GM21367 (cell line): Measurements from ENCODE around the gene DOK1.

Source experiments
- ATAC-seq: cut with Tn5 transposase; IDR thresholded peaks from one replicate; pipeline ENCODE4 v1.9.1; 2021; ENCODE audit not compliant: unreplicated experiment

DOK1 gene

DNA sequence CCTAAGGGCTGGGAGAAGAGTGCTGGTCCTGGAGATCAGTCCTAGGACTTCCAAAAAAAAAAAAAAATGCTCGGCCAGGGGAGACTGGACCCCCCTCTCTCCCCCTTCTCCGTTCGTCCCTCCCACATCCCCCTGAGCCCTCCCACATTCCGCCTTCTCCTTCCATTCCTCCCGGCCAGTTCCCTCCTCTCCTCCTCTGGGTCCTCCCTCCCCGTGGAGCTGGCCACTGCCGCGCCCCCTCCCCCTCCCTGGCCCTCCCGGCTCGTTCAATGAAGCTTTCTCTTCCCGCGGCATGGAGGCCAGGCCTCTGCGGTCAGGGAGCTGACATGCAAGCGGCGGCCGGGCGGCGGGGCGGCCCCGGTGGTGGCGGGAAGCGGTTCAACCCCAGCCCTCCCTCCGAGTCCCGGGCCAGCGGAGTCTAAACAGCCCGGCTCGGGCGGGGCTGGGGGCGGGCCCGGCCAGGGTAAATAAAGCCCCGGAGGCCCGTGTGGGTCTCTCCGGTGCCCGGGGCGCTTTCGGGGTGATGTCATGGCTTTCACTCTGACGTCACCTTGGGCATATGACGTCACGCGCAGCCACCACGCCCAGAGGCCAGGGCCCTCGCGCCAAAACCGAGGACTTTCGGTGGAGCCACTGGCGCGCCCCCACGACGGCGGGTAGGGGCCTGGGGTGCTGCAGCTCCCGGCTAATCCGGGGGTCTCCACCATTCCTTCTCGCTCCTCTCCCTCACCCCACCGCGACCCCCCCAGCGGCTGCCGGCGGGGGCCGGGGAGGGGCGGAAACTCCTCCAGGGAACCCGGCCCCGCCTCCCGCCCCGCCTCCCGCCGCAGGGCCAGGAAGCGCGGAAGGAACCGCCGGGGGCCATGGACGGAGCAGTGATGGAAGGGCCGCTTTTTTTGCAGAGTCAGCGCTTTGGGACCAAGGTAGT is at the start of gene DOK1, which contains the start of gene LOXL3:
Gene DOK1, plus strand, starts transcription at position 829 of the 928 bp plus-strand sequence. Its CDS starts 35 bp downstream, at position 864.
Gene LOXL3, minus strand, starts transcription at position 51 of the 928 bp plus-strand sequence. CDS start 1,308 bp downstream, outside the sequence.
- peak; percentile 50 for ATAC-seq

DNA sequence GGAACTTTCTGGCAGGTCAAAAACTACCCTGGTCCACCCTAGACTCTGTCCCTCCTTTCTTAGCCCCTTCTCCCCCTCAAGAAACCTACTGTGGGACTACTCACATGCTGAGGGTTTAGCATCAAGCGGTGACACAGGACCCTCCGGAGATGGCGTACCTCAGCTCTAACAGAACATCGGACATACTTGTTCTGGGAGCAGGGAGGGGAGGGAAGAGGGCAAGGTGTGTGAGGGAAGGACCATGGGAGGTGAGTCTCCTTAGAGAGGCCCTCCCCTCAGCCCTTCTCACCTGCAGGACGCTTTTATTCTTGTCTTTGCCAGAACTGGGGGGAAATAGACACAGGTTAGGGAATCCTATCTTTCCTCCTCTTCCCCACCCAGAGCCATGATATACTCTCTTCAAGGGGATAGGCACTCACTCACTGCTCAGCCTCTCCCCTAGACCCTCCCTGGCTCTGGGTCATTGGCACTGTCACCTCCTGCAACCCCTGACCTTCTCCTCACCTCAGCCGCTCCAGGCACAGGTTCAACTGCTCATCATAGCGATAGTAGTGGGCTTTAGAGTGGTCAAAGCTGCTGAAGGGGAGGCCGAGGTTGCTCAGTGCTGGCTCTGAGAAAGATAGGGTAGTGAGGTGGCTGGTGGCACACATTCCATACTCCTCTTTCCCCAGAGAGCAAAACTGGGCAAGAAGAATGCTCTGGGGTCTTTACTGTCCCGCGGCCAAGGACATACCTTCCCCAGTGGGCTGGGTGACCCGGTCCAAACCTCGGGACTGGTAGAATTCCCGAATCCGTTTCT is 48.9 kb upstream of the DOK1 start:
- no peak for ATAC-seq

DNA sequence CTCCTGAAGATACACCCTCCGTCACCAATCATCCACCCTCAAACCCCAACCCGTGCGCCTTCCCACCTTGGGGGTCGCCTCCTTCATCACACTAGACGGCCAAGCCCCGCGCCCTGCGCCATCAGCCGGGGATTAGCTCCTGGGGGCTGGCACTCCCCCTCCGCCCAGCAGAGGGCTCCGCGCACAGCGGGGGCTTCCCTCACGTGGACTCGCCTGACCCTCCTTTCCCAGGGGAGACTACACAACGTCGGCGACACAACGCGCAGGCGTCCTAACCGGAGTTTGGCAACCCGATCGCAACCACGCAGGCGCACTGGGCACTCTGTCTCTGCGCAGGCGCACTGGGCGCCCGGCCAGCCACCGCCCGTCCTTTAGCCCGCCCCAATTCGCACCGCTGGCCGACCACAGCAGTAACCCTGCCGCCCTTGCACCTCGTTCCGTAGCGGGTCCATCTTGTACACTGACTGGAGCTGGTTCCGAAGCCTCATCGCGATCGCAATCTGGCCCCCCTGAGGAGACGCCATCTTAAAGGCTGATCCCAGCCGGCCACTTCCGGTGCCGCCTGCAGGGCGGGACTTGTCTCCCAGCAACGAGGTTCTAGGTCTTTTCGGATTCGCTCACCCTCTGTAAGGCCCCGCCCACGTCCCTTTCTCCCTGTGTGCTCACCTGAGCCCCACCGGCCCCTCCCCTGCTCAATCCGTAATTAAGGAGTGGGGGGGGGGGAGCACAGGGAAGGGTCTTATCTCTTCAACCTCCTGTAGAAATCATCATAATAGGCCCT is 47.2 kb upstream of the DOK1 start, which contains the start of gene PCGF1:
Gene PCGF1, minus strand, starts transcription at position 551 of the 781 bp plus-strand sequence. Its CDS starts 27 bp downstream, at position 524.
- ATAC-seq = peak; percentile 88

DNA sequence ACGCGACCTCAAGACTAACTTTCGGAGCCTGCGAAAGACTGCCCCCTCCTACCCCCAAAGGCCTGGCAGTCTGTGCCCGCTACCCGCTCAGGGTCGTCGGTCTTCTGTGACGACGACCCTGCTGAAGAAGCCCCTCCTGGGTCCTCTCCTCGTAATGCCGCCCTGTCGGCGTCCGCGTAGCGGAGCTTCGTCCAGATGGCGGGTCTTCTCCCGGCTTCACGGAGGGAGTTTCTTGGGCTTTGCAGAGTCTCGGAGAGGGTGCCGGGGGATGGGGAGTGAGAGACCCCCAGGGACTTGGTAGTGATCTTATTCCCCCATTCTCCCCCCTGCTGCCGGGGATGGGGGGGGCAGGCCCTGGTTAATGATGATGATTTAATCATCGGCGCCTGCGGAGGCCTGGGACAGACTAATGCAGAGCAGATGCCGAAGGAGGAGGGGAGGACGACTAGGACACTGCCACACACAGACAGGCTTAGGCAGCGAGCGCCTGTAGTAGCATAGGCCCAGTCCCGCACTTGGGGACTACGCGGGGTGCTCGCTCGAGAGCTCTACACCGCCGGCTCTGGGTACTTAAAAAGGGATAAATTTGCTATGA is 46.5 kb upstream of the DOK1 start:
- ATAC-seq = peak; percentile 5

DNA sequence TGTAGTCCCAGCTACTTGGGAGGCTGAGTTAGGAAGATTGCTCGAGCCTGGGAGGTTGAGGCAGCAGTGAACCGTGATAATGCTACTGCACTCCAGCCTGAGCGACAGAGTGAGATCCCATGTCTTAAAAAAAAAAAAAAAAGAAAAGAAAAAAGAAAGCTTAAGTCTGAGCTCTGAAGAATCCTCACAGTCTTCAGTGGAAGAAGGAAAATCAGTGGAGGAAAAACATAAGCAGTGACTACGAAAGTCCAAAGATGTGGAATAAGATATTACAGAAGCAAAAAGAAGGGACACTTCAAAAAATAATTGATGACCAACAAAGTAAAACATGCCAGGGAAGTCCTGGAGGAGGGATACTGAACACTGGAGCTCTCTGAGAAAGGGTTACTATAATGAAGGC is 44.2 kb upstream of the DOK1 start:
- no peak for ATAC-seq

DNA sequence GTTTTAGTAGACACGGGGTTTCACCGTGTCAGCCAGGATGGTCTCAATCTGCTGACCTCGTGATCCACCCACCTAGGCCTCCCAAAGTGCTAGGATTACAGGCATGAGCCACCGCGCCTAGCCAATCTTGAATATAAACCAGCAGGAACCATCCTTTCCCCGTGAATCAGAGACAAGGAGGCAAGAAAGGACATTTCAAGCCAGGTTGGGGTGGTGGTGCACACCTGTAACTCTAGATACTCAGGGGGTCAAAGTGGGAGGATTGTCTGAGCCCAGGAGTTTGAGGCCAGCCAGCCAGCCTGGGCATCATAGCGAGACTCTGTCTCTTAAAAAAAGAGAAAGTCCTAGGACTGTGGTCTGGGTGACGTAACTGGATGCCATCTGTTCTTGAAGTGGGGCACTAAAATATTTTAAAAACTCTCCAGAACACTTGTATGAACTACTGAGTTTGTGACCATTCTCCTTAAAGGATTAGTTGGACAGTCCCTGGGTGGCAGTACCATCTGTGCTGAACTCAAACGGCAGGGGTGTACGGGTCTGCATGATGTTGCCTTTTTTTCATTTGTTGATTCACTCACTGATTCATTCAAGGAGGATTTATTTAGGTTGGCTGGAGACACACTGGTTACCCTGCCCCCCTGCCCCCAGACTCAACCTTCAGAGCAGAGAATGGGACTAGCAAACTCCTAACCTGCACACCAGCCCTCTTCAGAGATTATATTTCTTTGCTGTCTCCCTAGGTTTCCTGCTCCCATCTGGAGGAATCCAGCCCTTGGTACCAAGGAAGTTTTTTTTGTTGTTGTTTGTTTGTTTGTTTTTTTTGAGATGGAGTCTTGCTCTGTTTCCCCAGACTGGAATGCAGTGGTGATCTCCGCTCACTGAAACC is 43.2 kb upstream of the DOK1 start:
- no peak for ATAC-seq

DNA sequence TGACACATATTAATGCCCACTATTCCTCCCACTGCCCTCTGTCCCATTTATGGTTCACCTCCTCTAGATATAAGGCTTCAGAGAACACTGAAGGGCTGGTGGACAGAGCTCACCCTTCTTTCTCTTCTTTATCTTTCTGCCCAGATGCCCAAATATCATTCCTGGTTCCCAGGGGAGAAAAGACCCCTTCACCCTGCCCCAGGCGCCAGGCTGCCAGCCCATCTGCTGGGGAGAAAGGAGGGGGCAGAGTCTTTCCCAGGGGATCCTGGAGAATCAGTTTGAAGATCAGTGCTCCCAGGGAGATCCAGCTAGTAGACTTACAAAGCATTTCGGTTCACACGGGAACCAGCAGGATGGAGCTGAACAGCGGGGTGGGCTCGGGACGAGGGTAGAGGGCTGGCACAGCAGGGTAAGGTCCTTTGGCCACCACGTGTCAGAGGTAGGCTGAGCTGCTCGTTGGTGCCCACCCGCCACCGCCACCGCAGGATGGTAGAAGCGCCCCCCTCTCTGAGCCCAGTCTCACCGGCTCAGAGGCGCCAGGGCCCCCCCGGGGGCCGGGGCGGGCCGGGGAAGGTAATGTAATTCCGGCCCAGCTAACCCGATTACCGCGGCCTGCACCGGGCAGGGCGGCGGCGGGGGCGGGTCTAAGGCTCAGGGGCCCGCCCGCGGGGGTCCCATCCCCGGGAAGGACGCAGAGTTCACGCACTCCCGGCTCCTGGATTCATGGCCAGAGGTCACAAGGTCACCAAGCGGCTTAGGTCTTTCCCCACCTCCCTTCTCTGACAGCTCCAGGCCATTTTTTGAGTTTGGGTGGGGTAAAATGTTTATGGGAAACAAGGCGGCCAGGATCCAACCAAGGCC is 41.5 kb upstream of the DOK1 start:
- ATAC-seq = no peak

DNA sequence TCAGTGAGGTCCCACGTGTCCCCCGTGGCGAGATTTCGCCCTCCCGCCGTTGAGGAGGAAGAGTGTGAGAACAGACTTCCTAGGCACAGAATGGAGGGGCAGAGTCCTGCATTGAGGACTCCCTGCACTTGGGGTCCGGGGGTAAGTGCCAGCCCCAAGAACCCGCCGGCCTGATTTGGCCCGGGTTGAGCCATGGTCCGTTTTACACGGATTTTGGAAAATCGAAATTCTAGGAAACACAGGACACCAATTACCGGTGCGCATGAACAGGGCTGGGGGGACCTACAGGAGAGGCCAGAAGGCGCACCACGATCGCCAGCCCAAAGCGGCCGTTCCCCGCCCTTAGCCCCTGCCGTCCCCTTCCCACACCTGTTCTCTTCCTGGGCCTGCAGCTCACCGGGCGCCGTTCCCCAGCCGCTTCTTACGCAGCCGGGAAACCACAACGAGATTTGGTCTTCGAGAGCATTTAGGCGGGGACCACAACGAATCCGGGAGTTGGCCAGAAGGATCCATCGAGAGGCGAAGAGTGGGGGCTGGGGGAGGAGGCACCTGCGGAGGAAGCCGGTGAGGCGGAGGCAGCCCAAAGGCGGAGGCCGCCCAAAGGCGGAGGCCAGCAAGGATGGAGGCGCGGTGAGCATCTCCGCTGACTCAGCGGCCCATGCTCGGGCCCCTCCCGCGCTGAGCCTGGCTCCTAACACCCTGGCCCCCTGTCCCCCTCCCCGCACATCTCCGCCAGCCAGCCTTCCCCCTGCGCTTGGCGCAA is 40.7 kb upstream of the DOK1 start:
- no peak for ATAC-seq

DNA sequence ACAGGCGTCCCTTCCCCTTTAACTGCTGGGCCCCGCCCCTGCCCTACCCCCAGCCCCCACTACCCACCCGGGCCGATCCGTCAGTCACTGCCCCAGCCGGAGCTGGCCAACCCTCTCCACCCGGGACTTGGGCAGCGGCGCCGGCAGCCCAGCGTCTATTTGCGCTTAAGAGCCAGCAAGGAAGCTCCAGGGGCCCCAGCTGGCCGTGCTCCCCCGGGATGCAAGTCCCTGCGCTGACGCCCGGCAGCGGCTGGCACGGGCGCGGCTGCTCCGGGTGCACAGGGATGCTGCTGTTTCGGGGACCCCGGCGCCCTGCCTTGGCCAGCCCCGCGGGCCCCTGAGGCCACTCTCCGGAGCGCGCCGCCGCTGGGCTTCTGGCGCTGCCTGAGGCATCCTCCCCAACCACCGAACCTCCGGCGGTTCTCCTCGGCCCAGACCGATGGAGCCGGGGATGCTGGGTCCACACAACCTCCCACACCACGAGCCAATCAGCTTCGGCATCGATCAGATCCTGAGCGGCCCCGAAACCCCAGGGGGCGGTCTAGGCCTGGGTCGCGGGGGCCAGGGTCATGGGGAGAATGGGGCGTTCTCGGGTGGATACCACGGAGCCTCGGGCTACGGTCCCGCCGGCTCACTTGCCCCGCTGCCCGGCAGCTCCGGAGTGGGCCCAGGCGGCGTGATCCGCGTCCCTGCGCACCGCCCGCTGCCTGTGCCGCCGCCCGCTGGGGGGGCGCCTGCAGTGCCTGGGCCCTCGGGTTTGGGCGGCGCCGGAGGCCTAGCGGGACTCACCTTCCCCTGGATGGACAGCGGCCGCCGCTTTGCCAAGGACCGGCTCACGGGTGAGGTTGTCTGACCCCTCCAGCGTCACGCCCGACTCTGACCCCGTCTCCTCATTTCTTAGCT is 39.9 kb upstream of the DOK1 start, which contains the start of gene TLX2:
Gene TLX2, plus strand, starts transcription at position 83 of the 903 bp plus-strand sequence. Its CDS starts 357 bp downstream, at position 440.
- ATAC-seq = no peak

DNA sequence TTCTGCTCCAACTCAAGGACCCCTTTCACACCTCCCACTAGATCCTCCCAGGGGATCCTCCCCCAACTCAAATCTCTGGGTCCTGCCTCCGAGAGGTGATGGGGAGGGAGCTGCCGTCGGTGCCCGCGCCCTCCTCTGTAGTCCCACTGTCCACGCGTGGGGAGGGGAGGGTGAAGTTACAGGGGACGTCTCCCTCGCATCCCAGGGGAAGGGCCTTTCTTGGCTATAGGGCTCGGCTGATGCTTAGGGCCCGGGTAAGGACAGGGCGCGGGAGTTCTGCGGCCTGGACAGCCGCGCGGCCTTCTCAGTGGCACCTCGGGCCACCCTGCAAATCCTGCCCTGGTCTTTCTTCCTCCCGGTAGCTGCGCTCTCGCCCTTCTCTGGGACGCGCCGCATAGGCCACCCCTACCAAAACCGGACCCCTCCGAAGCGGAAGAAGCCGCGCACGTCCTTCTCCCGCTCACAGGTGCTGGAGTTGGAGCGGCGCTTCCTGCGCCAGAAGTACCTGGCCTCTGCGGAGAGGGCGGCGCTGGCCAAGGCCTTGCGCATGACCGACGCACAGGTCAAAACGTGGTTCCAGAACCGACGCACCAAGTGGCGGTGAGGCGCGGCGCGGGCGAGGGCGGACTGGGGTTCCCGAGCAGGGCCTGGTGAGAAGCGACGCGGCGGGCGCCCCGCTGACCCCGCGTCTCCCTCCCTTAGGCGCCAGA is 39.1 kb upstream of the DOK1 start:
- no peak for ATAC-seq

DNA sequence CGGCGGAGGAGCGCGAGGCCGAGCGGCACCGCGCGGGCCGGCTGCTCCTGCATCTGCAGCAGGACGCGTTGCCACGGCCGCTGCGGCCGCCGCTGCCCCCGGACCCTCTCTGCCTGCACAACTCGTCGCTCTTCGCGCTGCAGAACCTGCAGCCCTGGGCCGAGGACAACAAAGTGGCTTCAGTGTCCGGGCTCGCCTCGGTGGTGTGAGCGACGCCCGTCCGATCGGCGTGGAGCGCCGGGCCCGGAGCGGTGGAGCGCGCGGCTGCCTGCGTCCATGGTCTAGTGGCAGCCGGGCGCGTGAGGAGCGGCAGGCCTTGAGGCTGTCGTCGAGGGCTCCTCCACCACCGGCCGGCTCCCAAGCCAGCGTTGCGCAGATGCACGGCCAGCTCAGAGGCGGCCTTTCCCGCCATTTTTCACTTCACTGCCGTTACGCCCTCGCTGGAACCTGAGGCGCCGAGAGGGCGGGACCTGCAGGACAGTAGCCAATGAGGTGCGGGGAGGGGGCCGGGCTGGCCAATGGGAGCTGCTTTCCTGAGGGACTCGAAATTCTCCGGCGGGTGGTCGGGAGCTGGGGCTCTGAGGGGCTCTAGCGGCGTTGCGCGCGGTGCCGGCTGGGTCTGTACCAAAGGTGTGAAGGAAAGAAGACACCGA is 38.4 kb upstream of the DOK1 start:
- ATAC-seq = no peak

DNA sequence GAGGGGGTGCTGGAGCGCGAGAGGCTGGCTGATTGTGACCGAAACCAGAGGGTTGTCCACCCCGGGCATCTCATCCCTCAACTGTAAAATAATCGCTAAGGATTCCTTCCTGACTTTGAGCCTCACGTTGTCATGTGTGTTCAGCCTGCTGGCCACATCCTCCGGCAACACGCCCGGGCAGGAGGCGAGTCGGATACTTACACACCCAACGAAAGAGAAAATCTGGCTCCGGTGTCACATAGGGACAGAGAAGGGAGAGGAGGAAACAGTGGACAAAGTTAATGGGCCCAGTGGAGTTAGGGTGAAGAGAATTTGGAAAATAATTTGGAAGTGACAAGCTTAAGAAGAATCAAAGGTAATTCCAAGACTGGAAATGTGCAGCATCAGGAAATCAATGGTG is 37.9 kb upstream of the DOK1 start:
- no peak for ATAC-seq

DNA sequence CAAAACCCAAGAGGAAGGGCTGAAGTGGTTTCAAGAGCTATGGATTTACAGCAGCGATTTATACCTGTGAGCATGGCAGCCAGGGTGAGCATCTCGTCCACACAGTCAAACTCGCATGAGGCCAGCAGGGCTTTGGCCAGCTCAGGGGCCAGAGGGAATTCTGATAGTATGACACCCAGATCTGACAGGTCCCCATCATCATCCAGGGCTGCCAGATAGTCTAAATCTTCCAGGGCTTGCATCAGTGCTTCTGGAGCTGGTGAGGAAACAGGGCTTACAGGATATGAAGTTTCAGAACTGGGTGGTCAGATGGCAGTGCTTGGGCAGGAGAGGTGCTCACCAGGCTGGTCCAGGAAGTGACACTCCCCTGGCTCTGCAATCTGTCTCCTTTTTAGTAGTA is 32.0 kb upstream of the DOK1 start:
- no peak for ATAC-seq

DNA sequence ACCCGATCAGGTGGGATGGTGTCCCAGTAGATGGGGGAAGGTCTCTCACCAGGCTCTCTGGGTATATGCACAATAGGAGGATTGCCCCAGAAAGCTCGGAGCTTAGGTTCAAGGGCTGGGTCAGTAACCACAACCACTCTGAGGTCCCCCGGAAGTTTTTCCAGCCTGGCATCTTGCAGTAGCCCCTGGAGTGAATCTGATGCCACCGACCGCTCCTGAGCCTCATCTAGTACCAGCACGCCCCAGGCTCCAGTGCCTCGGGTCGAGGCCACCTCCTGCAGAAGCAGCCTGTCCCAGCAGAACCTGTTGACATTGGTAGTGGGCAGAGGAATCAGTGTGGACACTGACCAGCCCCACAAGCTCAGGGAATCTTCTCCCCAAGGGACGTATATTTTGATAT is 30.5 kb upstream of the DOK1 start:
- ATAC-seq = no peak

DNA sequence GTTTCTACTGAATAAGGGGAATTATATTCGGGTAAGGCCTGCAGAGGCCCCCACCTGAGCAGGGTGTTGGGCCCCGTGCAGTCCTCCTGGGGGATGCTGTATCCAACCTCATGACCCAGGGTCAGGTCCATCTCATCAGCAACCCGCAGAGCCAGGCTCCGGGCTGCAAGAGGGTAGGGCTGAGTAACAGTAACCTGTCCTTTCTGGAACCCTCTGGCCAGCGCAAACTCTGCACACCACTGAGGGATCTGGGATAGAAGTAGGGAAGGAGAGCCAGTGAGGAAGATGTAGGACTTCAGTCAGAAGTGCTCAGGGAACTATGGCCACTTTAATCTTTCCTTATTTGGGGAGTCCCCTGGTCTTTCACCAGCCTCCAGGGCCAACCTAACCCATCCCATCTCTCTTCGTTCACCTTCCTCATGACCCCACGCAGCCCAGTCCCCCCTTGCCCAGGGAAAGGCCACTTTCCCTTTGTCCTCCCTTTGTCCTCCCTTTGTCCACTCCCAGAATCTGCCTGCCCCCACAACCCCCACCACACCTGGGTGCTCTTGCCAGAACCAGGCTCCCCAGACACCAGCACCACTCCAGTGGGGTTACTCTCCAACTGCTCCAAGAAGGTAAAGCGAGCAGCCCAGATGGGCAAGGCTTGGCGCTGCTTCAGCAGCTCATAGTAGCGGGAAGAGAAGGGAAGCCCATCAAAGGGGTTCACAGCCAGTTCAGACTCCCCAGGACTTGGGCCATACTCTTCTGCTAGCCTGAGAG is 29.4 kb upstream of the DOK1 start:
- no peak for ATAC-seq
